ENCODE results near the gene CIAO3. TPM values are rescaled to one million over a fixed set of nuclear protein-coding genes. Genes with fewer than 3 reads are reported as not detected.
"Not testable (repeated sequence)": the region's sequence is repeated elsewhere in the genome, so short reads cannot be mapped to it uniquely, and the experiment has no call there.

The CIAO3 gene
- total and polyA plus RNA-seq, 12 donors = 18.7 to 62.9 (median 26.1) TPM

DNA sequence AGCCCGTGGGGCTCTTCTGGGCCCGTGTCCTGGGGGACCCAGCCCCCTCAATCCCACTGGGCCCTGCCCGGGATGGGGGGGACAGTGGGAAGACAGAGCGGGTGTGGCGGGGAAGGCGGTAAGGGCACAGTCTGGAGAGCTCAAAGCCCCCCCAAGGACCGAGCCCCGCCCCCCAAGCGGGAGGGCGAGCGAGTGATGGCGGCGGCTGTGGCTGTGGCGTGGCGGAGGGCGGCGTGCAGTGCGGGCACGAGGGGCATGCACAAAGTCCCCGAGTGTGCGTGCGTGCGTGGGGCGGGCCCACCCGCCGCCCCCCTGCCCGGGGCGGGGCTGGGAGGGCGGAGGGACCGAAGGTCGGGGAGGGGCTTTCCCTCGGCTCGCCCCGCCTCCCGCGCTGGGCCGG, 47.0 kb downstream of the CIAO3 start:
- H3K27ac ChIP-seq = no peak overlapping the region
- no peak for ATAC-seq
- intact Hi-C loops (cut with DNase I) = no loop called here
- H3K36me3 ChIP-seq = no peaks in the 10 kb centered on the region
- no peak overlapping the region for H3K4me3 ChIP-seq
- peaks cover 15 to 39% (median 33%) of the 10 kb centered on the region in 9 donors for H3K4me1 ChIP-seq
- peaks cover 20 to 75% (median 71%) of the 10 kb centered on the region in 7 donors for H3K27me3 ChIP-seq
- TF ChIP-seq, protein P1, sequence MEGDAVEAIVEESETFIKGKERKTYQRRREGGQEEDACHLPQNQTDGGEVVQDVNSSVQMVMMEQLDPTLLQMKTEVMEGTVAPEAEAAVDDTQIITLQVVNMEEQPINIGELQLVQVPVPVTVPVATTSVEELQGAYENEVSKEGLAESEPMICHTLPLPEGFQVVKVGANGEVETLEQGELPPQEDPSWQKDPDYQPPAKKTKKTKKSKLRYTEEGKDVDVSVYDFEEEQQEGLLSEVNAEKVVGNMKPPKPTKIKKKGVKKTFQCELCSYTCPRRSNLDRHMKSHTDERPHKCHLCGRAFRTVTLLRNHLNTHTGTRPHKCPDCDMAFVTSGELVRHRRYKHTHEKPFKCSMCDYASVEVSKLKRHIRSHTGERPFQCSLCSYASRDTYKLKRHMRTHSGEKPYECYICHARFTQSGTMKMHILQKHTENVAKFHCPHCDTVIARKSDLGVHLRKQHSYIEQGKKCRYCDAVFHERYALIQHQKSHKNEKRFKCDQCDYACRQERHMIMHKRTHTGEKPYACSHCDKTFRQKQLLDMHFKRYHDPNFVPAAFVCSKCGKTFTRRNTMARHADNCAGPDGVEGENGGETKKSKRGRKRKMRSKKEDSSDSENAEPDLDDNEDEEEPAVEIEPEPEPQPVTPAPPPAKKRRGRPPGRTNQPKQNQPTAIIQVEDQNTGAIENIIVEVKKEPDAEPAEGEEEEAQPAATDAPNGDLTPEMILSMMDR (IDR thresholded peaks at IDR 0.05) = no peak
- no peak for DNase-seq
- no peaks in the 10 kb centered on the region for H3K9me3 ChIP-seq
- WGBS, 2 donors = 3% methylated on average over 31 to 36 of the region's 37 CpGs

DNA sequence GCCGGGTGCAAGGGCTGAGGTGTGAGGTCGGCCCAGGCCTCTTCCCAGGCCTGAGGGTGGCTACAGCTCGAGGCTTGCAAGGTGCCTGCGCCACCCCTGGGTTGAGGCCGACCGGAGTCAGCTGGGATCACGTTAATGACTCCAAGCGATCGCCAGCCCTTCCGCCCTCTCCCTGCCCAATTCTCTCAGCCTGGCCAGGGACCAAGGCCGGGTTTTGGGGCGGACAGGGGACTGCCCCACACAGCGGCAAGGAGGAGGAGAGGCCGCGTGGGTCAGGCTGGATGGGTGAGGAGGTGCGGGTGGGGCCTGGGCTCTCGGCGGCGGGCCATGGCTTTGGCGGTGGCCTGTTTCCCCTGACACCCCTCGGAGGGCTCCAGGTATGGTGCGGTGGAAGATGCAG, 47.4 kb downstream of the CIAO3 start:
- ATAC-seq (no peak), DNase-seq (no peak)
- TF ChIP-seq, protein P1 (IDR thresholded peaks at IDR 0.05) = no peak
- no peak overlapping the region for H3K27ac ChIP-seq
- WGBS, 2 donors = 32 to 40% methylated on average over 21 to 22 of the region's 22 CpGs
- H3K4me3 ChIP-seq = no peak overlapping the region
- H3K9me3 ChIP-seq = no peaks in the 10 kb centered on the region
- H3K36me3 ChIP-seq = no peaks in the 10 kb centered on the region
- peaks cover 15 to 43% (median 37%) of the 10 kb centered on the region in 9 donors for H3K4me1 ChIP-seq
- intact Hi-C loops (cut with DNase I) = no loop called here
- H3K27me3 ChIP-seq = peaks cover 20 to 72% (median 67%) of the 10 kb centered on the region in 7 donors

DNA sequence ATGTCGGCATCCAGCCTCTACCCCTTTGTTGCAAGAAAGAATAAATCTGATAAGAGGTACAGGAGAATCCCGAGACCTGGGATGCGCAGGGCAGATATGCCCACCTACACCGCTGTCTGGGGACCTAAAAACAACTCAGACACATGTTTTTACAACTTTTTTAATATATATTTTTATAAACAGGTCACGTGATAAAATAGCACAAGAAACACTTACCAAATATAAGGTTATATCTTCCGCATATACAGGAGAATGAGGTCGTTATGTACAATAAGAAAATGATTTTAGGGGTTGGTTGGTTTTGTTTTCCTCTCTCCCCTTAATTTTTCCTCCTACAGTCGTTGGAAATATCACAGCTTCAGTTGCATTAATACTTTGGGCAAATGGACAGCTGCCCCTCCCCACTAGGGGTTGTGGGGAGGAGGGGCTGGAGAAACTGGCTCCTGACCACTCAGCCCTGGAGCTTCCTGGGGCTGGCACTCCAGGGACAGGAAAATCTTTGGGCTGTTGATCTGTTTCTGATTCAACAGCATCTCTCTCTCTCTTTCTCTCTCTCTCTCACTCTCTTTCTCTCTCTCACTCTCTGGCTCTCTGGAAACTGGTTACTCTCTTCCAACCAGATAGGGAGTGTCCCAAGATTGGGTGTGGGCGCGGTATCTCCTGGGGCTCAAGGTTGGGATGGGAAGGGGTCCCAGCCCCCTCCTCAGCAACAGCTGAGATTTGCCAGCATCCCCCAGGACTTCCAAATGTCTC, 48.3 kb downstream of the CIAO3 start:
- Histone ChIP-seq H3K27me3 (peaks cover 20 to 65% (median 58%) of the 10 kb centered on the region in 7 donors), H3K36me3 (peaks cover 0 to 8% (median 0%) of the 10 kb centered on the region in 9 donors), H3K27ac (no peak overlapping the region), H3K4me3 (no peak overlapping the region), H3K9me3 (no peaks in the 10 kb centered on the region), H3K4me1 (peaks cover 15 to 43% (median 37%) of the 10 kb centered on the region in 9 donors)
- DNase-seq = no peak
- WGBS, 2 donors = 65 to 70% methylated on average over 10 of the region's 10 CpGs
- intact Hi-C loops (cut with DNase I) = no loop called here
- TF ChIP-seq, protein P1 (IDR thresholded peaks at IDR 0.05) = no peak
- no peak for ATAC-seq

DNA sequence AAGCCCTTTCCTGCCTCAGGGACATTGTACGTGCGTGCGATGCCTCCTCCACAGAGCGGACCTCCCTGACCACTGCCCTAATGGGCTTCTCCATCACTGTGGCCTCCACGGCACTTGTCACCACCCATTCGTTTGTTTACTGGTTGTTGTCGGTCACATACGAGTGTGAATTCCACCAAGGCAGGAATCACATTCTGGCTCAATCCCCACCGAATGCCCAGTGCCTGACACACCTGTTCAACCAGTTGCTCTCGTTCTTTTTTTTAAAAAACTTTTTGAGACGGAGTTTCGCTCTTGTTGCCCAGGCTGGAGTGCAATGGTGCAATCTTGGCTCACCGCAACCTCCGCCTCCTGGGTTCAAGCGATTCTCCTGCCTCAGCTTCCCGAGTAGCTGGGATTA, 49.6 kb downstream of the CIAO3 start:
- H3K9me3 ChIP-seq; H3K27ac ChIP-seq; DNase-seq; H3K4me3 ChIP-seq; intact Hi-C loops (cut with DNase I); ATAC-seq: not testable (repeated sequence)
- H3K4me1 ChIP-seq = peaks cover 15 to 43% (median 37%) of the 10 kb centered on the region in 9 donors
- H3K27me3 ChIP-seq = peaks cover 20 to 52% (median 46%) of the 10 kb centered on the region in 7 donors
- WGBS, 2 donors = 89 to 90% methylated on average over 16 of the region's 16 CpGs
- H3K36me3 ChIP-seq = peaks cover 0 to 21% (median 0%) of the 10 kb centered on the region in 9 donors
